GM23248 (cell line): ENCODE measurements around the gene EML2.

Source experiments
- EZH2 ChIP-seq: fragments of 200-600 bp; sonication (generic); IDR thresholded peaks from 2 replicates; pipeline ENCODE4 v1.6.1; 2018; ENCODE audit warnings: antibody characterized with exemption, mild to moderate bottlenecking; ENCODE audit not compliant: insufficient read depth, poor library complexity, severe bottlenecking
- EZH2phosphoT487 ChIP-seq: fragments of 200-600 bp; sonication (generic); IDR thresholded peaks from 2 replicates; pipeline ENCODE4 v1.6.1; 2018; ENCODE audit warnings: antibody characterized with exemption, moderate library complexity, mild to moderate bottlenecking, low read depth; ENCODE audit not compliant: insufficient read depth

- TF ChIP-seq EZH2phosphoT487 (no peak), EZH2 (no peak)
These were observed 61.9 kb downstream of the EML2 start for GRCh38 chr19:45577111-45577905.
